Nephron progenitor cell (in vitro differentiated cells): ENCODE measurements around the gene ZNF578.
"Not testable (repeated sequence)": the region's sequence is repeated elsewhere in the genome, so short reads cannot be mapped to it uniquely, and the experiment has no call there.

Experiments
- DNase-seq: peaks from one replicate; pipeline ENCODE4 v3.0.0; 2021
- H3K27ac Mint-ChIP-seq: 2 replicates; pipeline ENCODE4 v1.8.0; 2021; ENCODE audit warnings: mild to moderate bottlenecking, moderate library complexity, mixed read lengths
- H3K27me3 Mint-ChIP-seq: 2 replicates; pipeline ENCODE4 v1.8.0; 2021; ENCODE audit warnings: mild to moderate bottlenecking, low read depth, mixed read lengths; ENCODE audit not compliant: poor library complexity
- H3K36me3 Mint-ChIP-seq: 2 replicates; pipeline ENCODE4 v1.8.0; 2021; ENCODE audit warnings: low read depth, mixed read lengths
- H3K4me1 Mint-ChIP-seq: 2 replicates; pipeline ENCODE4 v1.8.0; 2021; ENCODE audit warnings: mixed read lengths
- H3K4me3 Mint-ChIP-seq: 2 replicates; pipeline ENCODE4 v1.8.0; 2021; ENCODE audit warnings: mild to moderate bottlenecking, moderate library complexity, mixed read lengths
- H3K9me3 Mint-ChIP-seq: 2 replicates; pipeline ENCODE4 v1.8.0; 2021; ENCODE audit warnings: mild to moderate bottlenecking, moderate library complexity, mixed read lengths
- TF ChIP-seq, protein P1 (sequence below): fragments of 200-600 bp; sonication (generic); IDR thresholded peaks from 2 replicates; pipeline ENCODE4 v1.5.0; 2021; ENCODE audit warnings: antibody characterized with exemption

ZNF578 gene

DNA sequence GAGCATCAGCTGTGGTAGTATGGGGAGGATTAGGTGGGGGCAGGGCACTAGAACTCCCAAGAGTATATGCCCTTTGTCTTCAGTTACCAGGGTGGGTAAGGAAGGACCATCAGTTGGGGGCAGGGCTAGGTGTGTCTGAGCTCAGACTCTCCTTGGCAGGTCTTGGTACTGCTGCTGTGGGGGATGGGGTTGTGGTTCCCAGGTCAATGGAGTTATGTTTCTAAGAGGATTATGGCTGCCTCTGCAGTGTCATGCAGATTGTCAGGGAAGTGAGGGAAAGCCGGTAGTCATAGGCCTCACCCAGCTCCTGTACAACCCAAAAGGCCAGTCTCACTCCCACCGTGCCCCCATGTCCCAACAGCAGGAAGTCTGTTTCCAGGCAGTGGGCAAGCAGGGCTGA is 8.8 kb upstream of the ZNF578 start:
- Mint-ChIP-seq H3K27ac (no peak overlapping the region), H3K4me1 (no peaks in the 10 kb centered on the region), H3K9me3 (peaks cover 91% of the 10 kb centered on the region), H3K4me3 (no peak overlapping the region), H3K27me3 (peaks cover 3% of the 10 kb centered on the region), H3K36me3 (no peaks in the 10 kb centered on the region)
- no peak for DNase-seq
- TF ChIP-seq, protein P1, sequence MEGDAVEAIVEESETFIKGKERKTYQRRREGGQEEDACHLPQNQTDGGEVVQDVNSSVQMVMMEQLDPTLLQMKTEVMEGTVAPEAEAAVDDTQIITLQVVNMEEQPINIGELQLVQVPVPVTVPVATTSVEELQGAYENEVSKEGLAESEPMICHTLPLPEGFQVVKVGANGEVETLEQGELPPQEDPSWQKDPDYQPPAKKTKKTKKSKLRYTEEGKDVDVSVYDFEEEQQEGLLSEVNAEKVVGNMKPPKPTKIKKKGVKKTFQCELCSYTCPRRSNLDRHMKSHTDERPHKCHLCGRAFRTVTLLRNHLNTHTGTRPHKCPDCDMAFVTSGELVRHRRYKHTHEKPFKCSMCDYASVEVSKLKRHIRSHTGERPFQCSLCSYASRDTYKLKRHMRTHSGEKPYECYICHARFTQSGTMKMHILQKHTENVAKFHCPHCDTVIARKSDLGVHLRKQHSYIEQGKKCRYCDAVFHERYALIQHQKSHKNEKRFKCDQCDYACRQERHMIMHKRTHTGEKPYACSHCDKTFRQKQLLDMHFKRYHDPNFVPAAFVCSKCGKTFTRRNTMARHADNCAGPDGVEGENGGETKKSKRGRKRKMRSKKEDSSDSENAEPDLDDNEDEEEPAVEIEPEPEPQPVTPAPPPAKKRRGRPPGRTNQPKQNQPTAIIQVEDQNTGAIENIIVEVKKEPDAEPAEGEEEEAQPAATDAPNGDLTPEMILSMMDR, result no peak

DNA sequence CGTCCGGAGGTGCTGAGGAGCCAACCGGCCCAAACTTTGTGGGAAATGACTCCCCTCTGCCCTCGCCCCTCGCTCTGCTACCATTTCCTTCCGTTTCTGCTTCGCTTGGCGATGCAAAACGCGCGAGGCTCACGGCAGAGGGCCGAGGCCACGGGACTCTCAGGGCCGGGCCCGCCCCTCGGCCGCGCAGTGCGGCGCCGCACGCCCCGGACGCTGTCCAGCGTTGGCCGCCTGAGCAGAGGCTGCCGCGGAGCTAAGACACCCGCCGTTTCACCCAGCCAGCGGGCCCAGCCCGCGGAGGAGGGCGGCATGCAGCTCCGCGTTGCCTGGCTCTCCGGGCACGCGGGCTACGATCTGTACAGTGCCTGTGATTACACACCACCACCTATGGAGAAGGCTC is 2.1 kb upstream of the ZNF578 start:
- H3K4me1 Mint-ChIP-seq, result no peaks in the 10 kb centered on the region
- H3K27me3 Mint-ChIP-seq, result peaks cover 5% of the 10 kb centered on the region
- TF ChIP-seq, protein P1, result no peak
- DNase-seq, result no peak
- H3K36me3 Mint-ChIP-seq, result peaks cover 4% of the 10 kb centered on the region
- H3K4me3 Mint-ChIP-seq, result no peak overlapping the region
- peaks cover 91% of the 10 kb centered on the region for H3K9me3 Mint-ChIP-seq
- H3K27ac Mint-ChIP-seq, result no peak overlapping the region

DNA sequence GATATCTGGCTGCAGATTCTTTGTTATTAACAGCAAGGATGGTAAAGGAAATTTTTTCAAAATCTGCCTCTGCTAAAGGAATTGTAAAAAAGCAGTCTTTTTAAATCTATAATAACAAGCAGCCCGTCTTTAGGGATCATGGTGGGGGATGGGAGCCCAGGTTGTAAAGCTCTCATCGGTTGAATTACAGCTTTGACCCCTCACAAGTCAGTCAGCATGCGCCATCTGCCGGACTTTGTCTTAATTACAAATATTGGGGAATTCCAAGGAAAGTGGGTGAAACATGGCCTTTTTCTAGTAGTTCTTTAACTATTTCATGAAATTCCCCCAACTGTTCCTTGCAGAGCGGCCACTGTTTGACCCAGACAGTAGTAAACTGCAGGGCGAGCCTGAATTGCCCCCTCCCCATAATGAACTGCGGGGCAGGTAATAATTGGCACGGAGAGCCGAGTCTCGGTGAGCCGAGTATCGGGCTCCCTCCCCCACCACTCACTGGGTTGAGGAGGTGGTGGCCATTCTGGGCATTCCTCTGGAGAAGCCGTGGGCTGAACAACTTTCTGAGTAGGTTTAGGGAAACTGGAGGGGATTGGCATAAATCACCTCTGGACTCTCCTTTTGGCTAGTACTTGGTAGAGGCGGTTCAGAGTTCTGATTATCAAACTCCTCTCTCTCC is 11.6 kb downstream of the ZNF578 start:
- Mint-ChIP-seq H3K4me1 (no peaks in the 10 kb centered on the region), H3K4me3 (no peak overlapping the region), H3K36me3 (no peaks in the 10 kb centered on the region), H3K27me3 (no peaks in the 10 kb centered on the region), H3K27ac (no peak overlapping the region), H3K9me3 (peaks cover 92% of the 10 kb centered on the region)
- TF ChIP-seq, protein P1, result peak; percentile 38
- DNase-seq, result peak; percentile 49

DNA sequence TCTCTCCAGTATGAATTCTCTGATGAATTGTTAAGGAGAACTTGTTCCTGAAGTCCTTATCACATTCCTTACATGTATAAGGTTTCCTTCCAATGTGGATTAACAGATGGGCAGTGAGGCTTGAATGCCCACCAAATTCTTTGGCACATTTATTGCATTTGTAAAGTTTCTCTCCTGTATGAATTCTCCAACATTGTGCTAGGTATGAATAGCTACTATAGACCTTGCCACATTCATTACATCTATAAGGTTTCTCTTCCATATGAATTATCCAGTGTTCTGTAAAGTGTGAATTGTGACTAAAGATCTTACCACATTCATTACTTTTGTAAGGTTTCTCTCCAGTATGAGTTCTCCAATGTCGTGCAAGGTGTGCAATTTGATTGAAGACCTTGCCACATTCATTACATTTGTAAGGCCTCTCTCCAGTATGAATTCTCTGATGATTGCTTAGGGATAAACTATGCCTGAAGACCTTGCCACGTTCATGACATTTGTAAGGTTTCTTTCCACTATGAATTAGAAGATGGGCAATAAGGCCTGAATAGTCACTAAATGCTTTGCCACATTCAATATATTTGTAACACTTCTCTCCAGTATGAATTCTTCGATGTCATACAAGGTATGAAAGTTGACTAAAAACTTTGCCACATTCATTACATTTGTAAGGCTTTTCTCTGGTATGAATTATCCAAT is 20.4 kb downstream of the ZNF578 start:
- peaks cover 96% of the 10 kb centered on the region for H3K9me3 Mint-ChIP-seq
- no peak for DNase-seq
- peaks cover 13% of the 10 kb centered on the region for H3K36me3 Mint-ChIP-seq
- no peak overlapping the region for H3K27ac Mint-ChIP-seq
- H3K27me3 Mint-ChIP-seq, result no peaks in the 10 kb centered on the region
- TF ChIP-seq, protein P1, result no peak
- no peaks in the 10 kb centered on the region for H3K4me1 Mint-ChIP-seq
- H3K4me3 Mint-ChIP-seq, result no peak overlapping the region

DNA sequence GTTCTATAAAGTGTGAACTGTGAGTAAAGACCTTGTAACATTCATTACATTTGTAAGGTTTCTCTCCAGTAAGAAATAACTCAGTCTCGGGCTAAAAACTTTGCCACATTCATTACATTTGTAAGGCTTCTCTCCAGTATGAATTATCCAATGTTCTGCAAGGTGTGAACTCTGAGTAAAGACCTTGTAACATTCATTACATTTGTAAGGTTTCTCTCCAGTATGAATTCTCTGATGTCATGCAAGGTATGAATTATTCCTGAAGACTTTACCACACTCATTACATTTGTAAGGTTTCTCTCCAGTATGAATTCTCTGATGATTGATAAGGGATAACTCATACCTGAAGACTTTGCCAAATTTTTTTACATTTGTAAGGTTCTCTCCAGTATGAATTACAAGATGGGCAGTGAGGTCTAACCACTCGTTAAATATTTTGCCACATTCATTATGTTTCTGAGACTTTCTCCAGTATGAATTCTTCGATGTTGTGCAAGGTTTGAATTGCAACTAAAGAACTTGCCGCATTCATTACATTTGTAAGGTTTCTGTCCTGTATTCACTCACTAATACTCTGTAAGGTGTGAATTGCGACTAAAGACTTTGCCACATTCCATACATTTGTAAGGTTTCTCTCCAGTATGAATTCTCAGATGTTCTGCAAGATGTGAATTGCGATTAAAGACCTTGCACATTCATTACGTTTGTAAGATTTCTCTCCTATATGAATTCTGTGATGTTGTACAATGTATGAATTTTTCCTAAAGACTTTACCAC is 21.2 kb downstream of the ZNF578 start:
- no peaks in the 10 kb centered on the region for H3K4me1 Mint-ChIP-seq
- TF ChIP-seq, protein P1, result no peak
- peaks cover 13% of the 10 kb centered on the region for H3K36me3 Mint-ChIP-seq
- H3K9me3 Mint-ChIP-seq, result peaks cover 96% of the 10 kb centered on the region
- no peak overlapping the region for H3K4me3 Mint-ChIP-seq
- no peak overlapping the region for H3K27ac Mint-ChIP-seq
- H3K27me3 Mint-ChIP-seq, result no peaks in the 10 kb centered on the region
- DNase-seq, result no peak

DNA sequence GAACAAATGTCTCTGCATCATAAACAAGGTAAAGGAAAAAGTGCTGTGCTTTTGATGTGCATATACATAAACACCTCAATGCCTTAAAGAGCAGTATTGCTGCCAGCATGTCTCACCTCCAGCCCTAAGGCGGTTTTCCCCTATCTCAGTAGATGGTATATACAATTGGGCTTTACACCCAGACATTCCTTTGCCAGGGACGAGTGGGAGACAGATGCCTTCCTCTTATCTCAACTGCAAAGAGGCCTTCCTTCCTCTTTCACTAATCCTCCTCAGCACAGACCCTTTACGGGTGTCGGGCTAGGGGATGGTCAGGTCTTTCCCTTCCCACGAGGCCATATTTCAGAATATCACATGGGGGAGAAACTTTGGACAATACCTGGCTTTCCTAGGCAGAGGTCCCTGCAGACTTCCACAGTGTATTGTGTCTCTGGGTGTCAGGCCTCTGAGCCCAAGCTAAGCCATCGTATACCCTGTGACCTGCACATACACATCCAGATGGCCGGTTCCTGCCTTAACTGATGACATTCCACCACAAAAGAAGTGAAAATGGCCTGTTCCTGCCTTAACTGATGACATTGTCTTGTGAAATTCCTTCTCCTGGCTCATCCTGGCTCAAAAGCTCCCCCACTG is 30.9 kb downstream of the ZNF578 start:
- H3K4me1 Mint-ChIP-seq, H3K27ac Mint-ChIP-seq, H3K36me3 Mint-ChIP-seq, DNase-seq, H3K4me3 Mint-ChIP-seq, H3K27me3 Mint-ChIP-seq: not testable (repeated sequence)
- H3K9me3 Mint-ChIP-seq, result peaks cover 88% of the 10 kb centered on the region

DNA sequence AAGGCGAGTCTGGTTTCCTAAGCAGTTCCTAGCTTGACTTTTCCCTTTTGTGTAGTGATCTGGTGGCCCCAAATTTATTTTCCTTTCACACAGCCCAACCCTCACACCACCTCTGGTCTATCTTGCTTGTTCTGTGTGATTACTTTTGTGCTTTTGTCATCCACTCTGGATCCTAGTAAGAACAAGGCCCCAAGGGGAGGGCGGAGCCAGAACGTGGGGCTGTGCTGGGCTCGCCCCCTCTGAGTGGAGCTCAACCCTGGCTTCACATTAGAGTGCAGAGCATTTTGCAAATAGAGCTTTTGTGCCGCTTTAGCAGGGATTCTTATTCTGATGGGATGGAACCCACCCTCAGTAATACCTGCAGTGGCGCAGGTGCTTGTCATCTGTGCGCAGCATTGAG is 31.7 kb downstream of the ZNF578 start:
- H3K36me3 Mint-ChIP-seq, H3K27ac Mint-ChIP-seq, H3K4me1 Mint-ChIP-seq, H3K4me3 Mint-ChIP-seq, H3K27me3 Mint-ChIP-seq, DNase-seq: not testable (repeated sequence)
- peaks cover 88% of the 10 kb centered on the region for H3K9me3 Mint-ChIP-seq

DNA sequence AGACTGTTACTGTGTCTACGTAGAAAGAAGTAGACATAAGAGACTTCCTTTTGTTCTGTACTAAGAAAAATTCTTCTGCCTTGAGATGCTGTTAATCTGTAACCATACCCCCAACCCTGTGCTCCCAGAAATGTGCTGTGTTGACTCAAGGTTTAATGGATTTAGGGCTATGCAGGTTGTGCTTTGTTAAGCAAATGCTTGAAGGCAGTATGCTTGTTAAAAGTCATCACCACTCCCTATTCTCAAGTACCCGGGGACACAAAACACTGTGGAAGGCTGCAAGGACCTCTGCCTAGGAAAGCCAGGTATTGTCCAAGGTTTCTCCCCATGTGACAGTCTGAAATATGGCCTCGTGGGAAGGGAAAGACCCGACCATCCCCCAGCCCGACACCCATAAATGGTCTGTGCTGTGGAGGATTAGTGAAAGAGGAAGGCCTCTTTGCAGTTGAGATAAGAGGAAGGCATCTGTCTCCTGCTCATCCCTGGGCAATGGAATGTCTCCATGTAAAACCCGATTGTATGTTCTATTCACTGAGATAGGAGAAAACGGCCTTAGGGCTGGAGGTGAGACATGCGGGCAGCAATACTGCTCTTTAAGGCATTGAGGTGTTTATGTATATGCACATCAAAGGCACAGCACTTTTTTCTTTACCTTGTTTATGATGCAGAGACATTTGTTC is 32.3 kb downstream of the ZNF578 start:
- H3K9me3 Mint-ChIP-seq, result peaks cover 88% of the 10 kb centered on the region
- not testable (repeated sequence) for H3K27me3 Mint-ChIP-seq, H3K36me3 Mint-ChIP-seq, H3K4me3 Mint-ChIP-seq, DNase-seq, H3K27ac Mint-ChIP-seq, H3K4me1 Mint-ChIP-seq
